DND-41 (cell line): Measurements from ENCODE around the gene OR2F2.

ENCODE experiments used
- ATAC-seq: fragments of 200-7000 bp; cut with Tn5 transposase; 3 replicates; pipeline ENCODE4 v1.9.1; 2021; ENCODE audit warnings: low read depth; ENCODE audit not compliant: insufficient read depth
- DNase-seq: peaks from one replicate; pipeline ENCODE4 v3.0.0-alpha.2; 2020
- H2AFZ ChIP-seq: 2 replicates; pipeline ENCODE4 v1.6.0; 2012; ENCODE audit warnings: low read depth, low read length
- H3K27ac ChIP-seq: 2 replicates; pipeline ENCODE4 v1.5.1; 2012; ENCODE audit warnings: low read length, inconsistent platforms
- H3K27me3 ChIP-seq: fragments of 200-600 bp; sonication (generic); 2 replicates; pipeline ENCODE4 v1.6.0; 2012; ENCODE audit warnings: low read length, mild to moderate bottlenecking, inconsistent platforms; ENCODE audit not compliant: insufficient read depth, poor library complexity
- H3K36me3 ChIP-seq: 2 replicates; pipeline ENCODE4 v1.5.1; 2012; ENCODE audit warnings: low read length, inconsistent platforms; ENCODE audit not compliant: insufficient read depth
- H3K4me1 ChIP-seq: 2 replicates; pipeline ENCODE4 v1.5.1; 2012; ENCODE audit warnings: mild to moderate bottlenecking, low read length; ENCODE audit not compliant: insufficient read depth
- H3K4me2 ChIP-seq: 2 replicates; pipeline ENCODE4 v1.6.0; 2012; ENCODE audit warnings: mild to moderate bottlenecking, moderate library complexity, low read length, inconsistent platforms; ENCODE audit not compliant: insufficient read depth
- H3K4me3 ChIP-seq, 2 experiments: fragments of 200-600 bp in 1 of 2; shearing (Covaris generic) in 1 of 2; 2 replicates each; pipeline ENCODE4 v1.5.1; 2012 to 2016; ENCODE audit warnings: inconsistent platforms in 2 of 2, low read length in 2 of 2, mild to moderate bottlenecking in 2 of 2, low read depth in 1 of 2, moderate library complexity in 1 of 2
- H3K79me2 ChIP-seq: 2 replicates; pipeline ENCODE4 v1.6.0; 2012; ENCODE audit warnings: low read length, inconsistent platforms; ENCODE audit not compliant: insufficient read depth
- H3K9ac ChIP-seq: 2 replicates; pipeline ENCODE4 v1.6.0; 2012; ENCODE audit warnings: low read depth, mild to moderate bottlenecking, inconsistent platforms, low read length, moderate library complexity
- H3K9me3 ChIP-seq: 2 replicates; pipeline ENCODE4 v1.5.1; 2012; ENCODE audit warnings: low read length, moderate library complexity, mild to moderate bottlenecking, inconsistent platforms; ENCODE audit not compliant: insufficient read depth, severe bottlenecking
- H4K20me1 ChIP-seq: 2 replicates; pipeline ENCODE4 v1.6.0; 2012; ENCODE audit warnings: low read length; ENCODE audit not compliant: insufficient read depth
- EZH2 ChIP-seq: IDR thresholded peaks from 3 replicates; pipeline ENCODE4 v1.6.1; 2012; ENCODE audit warnings: borderline replicate concordance, low read depth, mild to moderate bottlenecking, moderate library complexity, low read length, inconsistent platforms; ENCODE audit not compliant: severe bottlenecking
- TF ChIP-seq, protein P1 (sequence below): IDR thresholded peaks from 2 replicates; pipeline ENCODE4 v1.5.1; 2012; ENCODE audit warnings: borderline replicate concordance, low read length, moderate library complexity, mild to moderate bottlenecking; ENCODE audit not compliant: poor library complexity, severe bottlenecking; ENCODE audit errors: extremely low read depth

The OR2F2 gene

DNA sequence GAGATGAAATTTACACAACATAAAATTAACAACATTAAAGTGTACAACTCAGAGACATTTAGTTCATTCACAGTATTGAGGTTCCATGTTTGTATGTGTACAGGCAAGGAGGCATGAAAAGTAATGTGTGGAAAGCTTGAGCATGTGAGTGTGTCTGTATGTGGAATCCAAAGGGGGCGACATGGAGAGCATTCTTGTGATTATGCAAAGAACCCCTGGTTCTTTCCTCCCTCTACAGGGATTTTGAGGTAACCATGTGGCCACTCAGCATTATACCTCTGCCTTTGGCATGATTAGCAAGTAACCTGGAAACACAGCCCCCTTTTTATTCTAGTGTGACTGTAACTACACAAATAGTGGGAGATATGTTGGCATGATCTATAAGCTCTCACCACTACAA is 40.6 kb downstream of the OR2F2 start:
- Histone ChIP-seq H3K9me3 (no peaks in the 10 kb centered on the region), H3K4me3 (no peak overlapping the region), H3K79me2 (no peaks in the 10 kb centered on the region), H3K27me3 (no peaks in the 10 kb centered on the region), H3K27ac (no peak overlapping the region), H3K36me3 (no peaks in the 10 kb centered on the region), H3K4me2 (no peak overlapping the region), H3K9ac (no peak overlapping the region), H3K4me1 (no peaks in the 10 kb centered on the region), H4K20me1 (no peaks in the 10 kb centered on the region), H2AFZ (no peak overlapping the region)
- DNase-seq (no peak), ATAC-seq (no peak)
- TF ChIP-seq, protein P1, sequence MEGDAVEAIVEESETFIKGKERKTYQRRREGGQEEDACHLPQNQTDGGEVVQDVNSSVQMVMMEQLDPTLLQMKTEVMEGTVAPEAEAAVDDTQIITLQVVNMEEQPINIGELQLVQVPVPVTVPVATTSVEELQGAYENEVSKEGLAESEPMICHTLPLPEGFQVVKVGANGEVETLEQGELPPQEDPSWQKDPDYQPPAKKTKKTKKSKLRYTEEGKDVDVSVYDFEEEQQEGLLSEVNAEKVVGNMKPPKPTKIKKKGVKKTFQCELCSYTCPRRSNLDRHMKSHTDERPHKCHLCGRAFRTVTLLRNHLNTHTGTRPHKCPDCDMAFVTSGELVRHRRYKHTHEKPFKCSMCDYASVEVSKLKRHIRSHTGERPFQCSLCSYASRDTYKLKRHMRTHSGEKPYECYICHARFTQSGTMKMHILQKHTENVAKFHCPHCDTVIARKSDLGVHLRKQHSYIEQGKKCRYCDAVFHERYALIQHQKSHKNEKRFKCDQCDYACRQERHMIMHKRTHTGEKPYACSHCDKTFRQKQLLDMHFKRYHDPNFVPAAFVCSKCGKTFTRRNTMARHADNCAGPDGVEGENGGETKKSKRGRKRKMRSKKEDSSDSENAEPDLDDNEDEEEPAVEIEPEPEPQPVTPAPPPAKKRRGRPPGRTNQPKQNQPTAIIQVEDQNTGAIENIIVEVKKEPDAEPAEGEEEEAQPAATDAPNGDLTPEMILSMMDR, result no peak
- TF ChIP-seq EZH2, result no peak

DNA sequence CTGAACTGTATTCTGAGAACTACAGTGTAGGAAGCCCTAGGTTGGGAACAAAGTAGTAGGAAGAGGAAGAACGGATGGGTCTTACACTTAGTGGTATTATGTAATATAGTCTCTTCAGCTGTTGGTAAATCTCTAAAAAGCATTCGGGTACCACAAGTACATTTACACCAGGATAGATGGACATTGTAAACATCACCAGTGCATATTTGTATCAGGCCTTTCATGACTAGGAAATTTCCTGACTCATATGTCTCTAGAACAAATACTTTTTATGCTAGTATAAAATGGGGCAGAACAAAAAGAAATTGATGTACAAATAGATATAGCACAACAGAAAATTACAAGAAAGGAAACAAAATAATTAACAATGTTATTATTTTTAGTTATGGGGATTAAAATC is 43.6 kb downstream of the OR2F2 start:
- TF ChIP-seq, protein P1, result no peak
- no peak for TF ChIP-seq EZH2
- Histone ChIP-seq H4K20me1 (no peaks in the 10 kb centered on the region), H2AFZ (no peak overlapping the region), H3K79me2 (no peaks in the 10 kb centered on the region), H3K27me3 (no peaks in the 10 kb centered on the region), H3K9ac (no peak overlapping the region), H3K27ac (no peak overlapping the region), H3K9me3 (no peaks in the 10 kb centered on the region), H3K36me3 (no peaks in the 10 kb centered on the region), H3K4me2 (no peak overlapping the region), H3K4me1 (no peaks in the 10 kb centered on the region), H3K4me3 (no peak overlapping the region)
- ATAC-seq, result no peak
- DNase-seq, result no peak

DNA sequence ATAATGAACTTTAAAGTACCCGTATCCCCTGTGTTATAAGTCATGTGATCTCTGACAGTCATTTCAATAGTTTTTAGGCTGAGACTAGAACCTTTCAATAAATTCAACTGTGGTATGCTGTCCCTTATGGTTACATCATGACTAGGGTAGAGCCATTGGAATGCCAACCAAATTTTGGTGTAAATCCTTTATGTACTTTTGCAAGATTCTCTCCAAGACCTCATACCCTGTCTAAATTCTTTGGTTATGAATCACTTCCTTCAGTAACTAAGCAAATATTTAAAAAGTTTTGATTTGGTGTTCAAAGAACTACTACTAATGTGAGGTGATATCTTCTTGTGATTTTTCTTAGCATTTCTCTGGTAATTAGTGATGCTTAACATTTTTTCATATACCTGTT is 44.3 kb downstream of the OR2F2 start:
- Histone ChIP-seq H3K79me2 (no peaks in the 10 kb centered on the region), H3K27ac (no peak overlapping the region), H3K9ac (no peak overlapping the region), H2AFZ (no peak overlapping the region), H3K9me3 (no peaks in the 10 kb centered on the region), H3K4me2 (no peak overlapping the region), H3K4me3 (no peak overlapping the region), H4K20me1 (no peaks in the 10 kb centered on the region), H3K4me1 (no peaks in the 10 kb centered on the region), H3K27me3 (no peaks in the 10 kb centered on the region), H3K36me3 (no peaks in the 10 kb centered on the region)
- TF ChIP-seq, protein P1, result no peak
- no peak for TF ChIP-seq EZH2
- no peak for ATAC-seq
- no peak for DNase-seq

DNA sequence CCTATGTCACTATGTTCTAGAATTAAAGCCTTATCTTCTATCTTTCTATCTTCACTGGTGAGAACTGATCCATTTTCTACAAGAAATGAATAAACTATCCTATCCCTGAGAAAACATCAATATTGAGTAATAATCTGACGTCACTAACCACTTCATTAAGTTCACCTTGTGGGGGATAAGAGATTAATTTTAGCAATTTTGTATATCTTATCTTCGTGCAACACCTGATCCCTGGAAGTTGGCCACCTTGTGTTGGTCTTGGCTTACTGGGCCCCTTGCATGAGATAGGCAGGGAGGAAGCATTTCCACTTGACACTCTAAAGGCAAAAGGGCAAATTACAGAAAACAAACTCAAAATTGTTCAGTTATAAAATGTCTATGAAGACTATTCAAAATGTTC is 45.0 kb downstream of the OR2F2 start:
- H3K36me3 ChIP-seq, result no peaks in the 10 kb centered on the region
- no peak overlapping the region for H3K4me3 ChIP-seq
- H3K27ac ChIP-seq, result no peak overlapping the region
- no peaks in the 10 kb centered on the region for H3K27me3 ChIP-seq
- DNase-seq, result no peak
- no peak overlapping the region for H3K9ac ChIP-seq
- H3K4me2 ChIP-seq, result no peak overlapping the region
- no peaks in the 10 kb centered on the region for H4K20me1 ChIP-seq
- TF ChIP-seq, protein P1, result no peak
- no peak overlapping the region for H2AFZ ChIP-seq
- no peaks in the 10 kb centered on the region for H3K9me3 ChIP-seq
- H3K4me1 ChIP-seq, result no peaks in the 10 kb centered on the region
- ATAC-seq, result no peak
- no peaks in the 10 kb centered on the region for H3K79me2 ChIP-seq
